Left renal cortex interstitium (tissue), 4 donors: Measurements from ENCODE around the gene KRT222. TPM values are rescaled to one million over a fixed set of nuclear protein-coding genes. Genes with fewer than 3 reads are reported as not detected.

Experiments used
- DNase-seq, 4 donors: peaks; one replicate each; pipeline ENCODE4 v3.0.0-alpha.2; 2013; ENCODE audit warnings: low read depth in 4 of 4, low spot score in 2 of 4, missing footprints in 1 of 4
- polyA plus RNA-seq, 4 donors: library from polyadenylated mRNA; unstranded; fragments of 120-200 nt; gene quantifications; one replicate each; pipeline ENCODE4 v1.2.1, GENCODE V29; 2013; ENCODE audit not compliant: insufficient read length in 4 of 4

Gene KRT222
- under 1 TPM; 0.07 to 0.51 (median 0.25) TPM for polyA plus RNA-seq

GRCh38 chr17:40664582-40665333 lies at the start of gene KRT222:
TSS of gene KRT222 (minus strand) at chr17:40665177. CDS start at chr17:40665099, 78 bp downstream.
- no peak for DNase-seq

DNA sequence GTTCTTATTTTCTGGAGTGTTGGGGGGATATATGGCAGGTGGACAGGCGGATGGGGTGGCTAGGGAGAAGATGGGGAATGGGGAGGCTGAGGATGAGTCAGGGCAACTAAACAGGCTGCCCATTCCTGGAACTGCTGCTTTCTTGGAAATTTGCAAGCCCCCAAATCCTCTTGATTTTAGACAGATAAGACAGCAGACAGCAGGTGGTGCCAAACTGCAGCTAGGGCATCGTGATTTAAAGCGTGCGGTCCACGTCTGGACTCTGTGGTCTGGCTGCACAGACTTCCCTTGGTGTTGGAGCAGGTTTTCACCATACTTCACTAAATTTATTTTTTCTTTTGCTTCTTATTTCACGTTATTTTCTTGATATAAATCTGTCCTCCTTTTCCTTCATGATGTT lies 49.5 kb upstream of the KRT222 start:
- no peak for DNase-seq

- DNase-seq, result no peak
Measured at GRCh38 chr17:40707745-40708144, 42.8 kb upstream of the KRT222 start.

GRCh38 chr17:40705584-40705983 lies 40.6 kb upstream of the KRT222 start:
- no peak for DNase-seq

- DNase-seq, result no peak
Measured at GRCh38 chr17:40703652-40704051, 38.7 kb upstream of the KRT222 start, which contains the start of gene KRT24. TSS of gene KRT24 (minus strand) at chr17:40703752. CDS start at chr17:40703693, 59 bp downstream.

GRCh38 chr17:40702271-40702670 lies 37.3 kb upstream of the KRT222 start:
- DNase-seq, result no peak

- DNase-seq, result no peak
Measured at GRCh38 chr17:40699853-40700252, 34.9 kb upstream of the KRT222 start.

DNA sequence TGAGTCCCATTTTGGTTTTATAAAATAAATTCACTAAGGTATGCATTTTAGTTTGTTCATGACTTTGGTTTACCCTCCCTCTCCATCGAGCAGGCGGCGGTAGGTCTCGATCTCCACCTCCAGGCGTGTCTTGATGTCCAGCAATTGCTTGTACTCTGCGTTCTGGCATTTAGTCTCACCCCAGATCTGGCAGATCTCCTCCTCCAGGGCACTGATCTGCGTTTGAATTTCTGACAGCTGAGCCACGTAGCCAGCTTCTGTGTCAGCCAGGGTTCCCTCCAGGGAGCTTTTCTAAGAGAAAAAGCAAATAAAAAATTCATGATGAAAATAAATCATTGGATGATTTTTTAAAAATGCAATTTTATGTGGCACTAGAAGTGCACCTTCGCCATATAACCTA lies 34.4 kb upstream of the KRT222 start:
- DNase-seq, result no peak

- DNase-seq, result no peak
Measured at GRCh38 chr17:40697297-40697696, 32.3 kb upstream of the KRT222 start.

GRCh38 chr17:40696651-40697072 lies 31.7 kb upstream of the KRT222 start:
- DNase-seq, result no peak

GRCh38 chr17:40695874-40696472 lies 31.0 kb upstream of the KRT222 start:
- DNase-seq, result no peak

GRCh38 chr17:40694584-40694983 lies 29.6 kb upstream of the KRT222 start:
- no peak for DNase-seq

- DNase-seq, result no peak
Measured at GRCh38 chr17:40687106-40687505, 22.1 kb upstream of the KRT222 start.

DNA sequence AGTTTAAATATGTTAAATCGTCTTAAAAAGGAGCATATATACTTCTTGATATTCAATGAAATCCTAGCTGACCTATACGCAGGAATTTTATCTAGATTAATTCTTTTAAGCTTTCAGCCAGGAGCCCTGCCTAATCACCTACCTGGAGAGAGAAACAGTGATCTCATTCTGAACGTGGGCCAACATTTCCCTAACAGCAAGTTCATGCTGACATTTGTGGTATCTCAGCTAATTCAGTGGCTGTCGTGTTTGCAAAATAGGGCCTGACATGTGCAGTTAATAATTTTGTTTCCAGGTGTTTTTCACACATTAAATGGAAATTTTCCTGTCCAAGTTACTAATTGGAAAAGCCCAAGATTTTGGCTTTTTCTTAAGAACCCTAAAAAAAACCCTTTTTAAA lies 21.2 kb upstream of the KRT222 start:
- DNase-seq, result no peak

DNA sequence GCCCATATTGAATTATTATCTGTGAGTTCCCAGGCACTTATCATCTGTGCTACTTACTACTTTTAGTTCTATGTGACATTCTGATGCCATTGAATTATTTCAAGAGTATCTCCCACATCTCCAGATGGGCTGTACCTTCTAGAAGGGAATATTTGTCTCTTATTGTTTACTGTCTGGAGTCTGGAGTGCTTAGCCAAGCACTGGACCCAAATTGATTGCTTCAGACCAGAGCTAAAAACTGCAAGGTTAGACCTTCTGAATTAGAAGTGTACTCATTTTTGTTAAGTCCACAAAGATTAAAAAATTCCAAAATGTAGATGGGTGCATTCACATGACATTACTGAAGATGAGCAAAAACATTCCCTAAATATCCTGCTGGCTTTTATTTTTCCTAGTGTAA lies 16.0 kb upstream of the KRT222 start:
- DNase-seq, result no peak

- DNase-seq, result no peak
Measured at GRCh38 chr17:40679523-40679907, 14.5 kb upstream of the KRT222 start.

DNA sequence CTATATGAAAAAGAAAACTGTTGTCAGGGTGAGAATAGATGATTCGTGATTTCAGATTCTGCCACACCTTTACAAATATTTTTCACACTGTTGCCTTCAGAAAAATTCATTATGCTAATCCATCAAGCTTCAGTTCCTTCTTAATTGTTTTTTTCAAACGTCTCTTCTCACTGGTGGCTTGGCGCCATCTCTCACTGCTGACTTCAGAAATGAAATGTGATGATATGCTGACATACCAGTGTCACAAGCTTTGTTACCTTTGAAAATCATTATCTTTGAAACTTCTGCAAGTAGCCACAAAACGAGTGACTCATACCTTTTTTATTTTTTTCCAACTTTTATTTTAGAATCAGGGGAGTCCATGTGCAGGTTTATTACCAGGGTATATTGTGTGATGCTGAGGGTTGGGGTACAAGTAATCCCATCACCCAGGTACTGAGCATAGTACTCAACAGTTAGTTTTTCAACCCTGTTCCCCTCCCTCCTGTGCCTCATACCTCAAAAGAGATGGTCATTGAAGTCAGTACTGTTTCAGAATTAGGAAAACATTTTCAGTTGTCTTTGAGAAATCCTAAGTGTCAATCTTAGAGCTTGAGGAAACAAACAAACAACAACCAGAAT lies 14.0 kb upstream of the KRT222 start:
- DNase-seq, result no peak

DNA sequence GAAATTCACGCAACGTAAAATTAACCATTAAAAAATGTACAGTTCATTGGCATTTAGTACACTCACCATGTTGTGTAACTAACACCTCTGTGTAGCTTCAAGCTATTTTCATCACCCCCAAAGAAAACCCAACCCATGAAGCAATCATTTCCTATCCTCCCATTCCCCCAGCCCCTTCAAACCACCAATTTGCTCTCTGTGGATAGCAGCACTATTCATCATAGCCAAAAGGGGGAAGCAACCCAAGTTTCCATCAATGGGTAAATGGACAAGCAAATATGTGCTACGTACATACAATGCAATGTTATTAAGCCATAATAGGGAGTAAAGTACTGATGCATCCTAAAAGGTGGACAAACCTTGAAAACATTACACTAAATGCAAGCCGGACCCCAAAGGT lies 10.9 kb upstream of the KRT222 start:
- no peak for DNase-seq

- DNase-seq, result no peak
Measured at GRCh38 chr17:40672654-40673053, 7.7 kb upstream of the KRT222 start.

GRCh38 chr17:40671282-40671681 lies 6.3 kb upstream of the KRT222 start:
- DNase-seq, result no peak

DNA sequence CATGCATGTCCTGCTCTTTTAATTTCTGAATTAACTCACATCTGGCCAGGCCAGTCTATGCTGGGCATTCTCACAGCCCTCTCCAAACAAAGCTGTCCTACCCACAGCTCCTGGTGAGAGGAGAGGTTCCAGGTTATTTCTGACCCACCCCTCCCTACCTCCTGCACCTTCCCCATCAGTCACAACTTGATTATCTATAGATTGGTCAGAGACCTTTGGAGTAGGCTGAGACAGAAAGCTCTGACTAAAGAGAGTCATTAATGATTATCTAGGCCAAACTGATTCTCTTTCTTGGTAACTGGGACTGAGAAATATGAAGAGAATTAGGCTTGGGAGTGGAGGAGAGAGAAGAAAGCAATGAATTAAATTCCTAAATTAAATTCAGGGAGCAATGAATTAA lies 1.4 kb upstream of the KRT222 start:
- no peak for DNase-seq

DNA sequence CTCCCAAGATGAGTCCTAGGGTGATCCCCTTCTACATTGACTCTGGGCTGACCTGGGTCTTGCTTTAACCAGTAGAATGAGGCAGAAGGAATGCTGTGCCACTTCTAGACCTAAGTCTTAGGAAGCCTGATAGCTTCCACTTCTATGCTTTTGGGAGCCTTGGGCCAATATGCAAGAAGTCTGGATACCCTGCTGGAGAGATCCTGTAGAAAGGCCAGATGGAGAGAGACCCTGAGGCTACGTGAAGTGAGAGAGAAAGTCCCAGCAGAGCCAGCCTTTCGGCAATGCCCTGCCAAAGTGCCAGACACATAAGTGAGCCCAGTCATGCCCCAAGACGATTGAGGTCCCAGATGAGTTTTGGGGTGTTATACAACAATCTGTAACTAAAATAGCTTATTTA lies 1.7 kb downstream of the KRT222 start:
- no peak for DNase-seq
